GM19035 (cell line): ENCODE results near the gene ZNF621.

ENCODE experiments used
- ATAC-seq: cut with Tn5 transposase; IDR thresholded peaks from one replicate; pipeline ENCODE4 v1.9.1; 2021; ENCODE audit not compliant: unreplicated experiment

ZNF621 gene

DNA sequence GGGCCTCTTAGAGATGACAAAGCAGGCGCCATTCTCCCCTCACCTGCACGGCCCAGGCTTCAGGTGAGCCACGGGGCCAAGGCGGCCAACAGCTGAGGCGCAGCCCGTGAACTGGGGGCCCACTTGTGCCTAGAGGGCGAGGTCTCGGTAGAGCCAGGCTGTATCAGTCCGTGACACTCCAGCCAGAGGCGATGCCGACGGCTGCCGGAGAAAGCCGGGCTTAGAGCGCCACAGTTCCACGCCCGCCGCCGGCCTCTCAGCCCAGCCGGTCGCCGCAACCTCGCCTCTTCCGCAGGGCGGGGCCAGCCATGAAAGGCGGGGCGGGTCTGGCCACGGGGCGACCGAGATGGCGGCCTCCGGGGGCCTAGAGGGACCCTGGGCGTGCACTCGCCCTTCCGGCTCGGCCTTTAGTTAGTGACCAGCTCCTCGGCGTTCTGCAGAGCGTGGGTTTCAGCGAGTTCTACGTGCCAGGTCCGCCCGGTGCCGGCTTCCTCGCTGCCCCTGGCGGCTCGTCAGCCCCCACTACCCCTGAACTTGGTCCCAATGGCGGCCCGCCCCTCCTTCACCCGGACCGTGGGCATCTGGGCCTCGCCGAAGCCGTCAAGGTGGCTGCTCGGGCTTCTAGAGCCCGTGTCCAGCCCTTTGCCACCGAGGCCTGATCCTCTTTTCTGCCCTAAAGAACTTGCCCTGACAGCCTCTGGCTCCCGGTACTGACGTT, at the start of gene ZNF621:
Gene ZNF621, plus strand, starts transcription at position 393 of the 718 bp plus-strand sequence. CDS start 881 bp downstream, outside the sequence.
- peak; percentile 98 for ATAC-seq

DNA sequence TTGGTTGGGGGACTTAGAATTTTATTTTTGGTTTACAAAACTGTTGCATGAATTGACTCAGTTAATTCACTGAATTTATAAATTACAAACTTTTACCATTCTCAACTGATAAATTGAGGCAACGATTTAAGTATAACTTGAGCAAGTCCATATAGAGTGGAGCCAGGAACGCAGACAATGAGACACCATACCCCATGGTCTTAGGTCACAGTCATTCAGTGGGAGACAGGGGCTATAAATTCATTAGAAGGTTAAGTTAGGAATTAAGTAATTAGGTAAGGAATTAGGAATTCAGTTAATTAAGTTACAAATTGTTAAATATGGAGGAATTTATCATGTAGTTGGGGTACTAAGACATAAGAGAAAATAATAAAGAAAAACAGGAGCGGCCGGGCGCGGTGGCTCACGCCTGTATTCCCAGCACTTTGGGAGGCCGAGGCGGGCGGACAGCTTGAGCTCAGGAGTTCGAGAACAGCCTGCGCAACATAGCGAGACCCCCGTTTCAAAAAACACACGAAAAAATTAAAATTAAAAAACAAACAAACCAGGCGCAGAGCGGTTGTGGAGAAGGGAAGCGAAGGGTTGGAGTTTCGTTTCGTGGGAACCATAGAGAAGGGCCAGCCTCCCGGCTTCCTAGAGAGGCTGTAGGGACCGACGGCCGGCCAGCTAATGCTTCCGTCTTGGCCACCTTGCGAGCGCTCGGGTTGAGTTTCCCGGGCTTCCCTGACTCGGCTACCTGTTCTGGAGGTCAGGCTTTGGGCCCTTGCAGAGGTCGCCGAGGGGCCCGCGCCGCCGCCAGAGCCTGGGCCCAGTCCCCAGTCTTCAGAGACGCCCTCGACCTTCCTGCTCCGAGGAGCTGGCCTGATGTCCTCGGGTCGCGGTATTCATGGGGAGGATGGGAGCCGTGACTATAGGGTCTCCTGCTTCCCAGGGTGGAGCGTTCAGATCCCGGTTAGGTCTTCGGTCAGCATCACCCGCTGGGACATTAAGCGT, 48.0 kb upstream of the ZNF621 start, which contains the start of gene ZNF619:
Gene ZNF619, plus strand, starts transcription at position 645 of the 993 bp plus-strand sequence. CDS start 858 bp downstream, outside the sequence.
- ATAC-seq = peak; percentile 85

DNA sequence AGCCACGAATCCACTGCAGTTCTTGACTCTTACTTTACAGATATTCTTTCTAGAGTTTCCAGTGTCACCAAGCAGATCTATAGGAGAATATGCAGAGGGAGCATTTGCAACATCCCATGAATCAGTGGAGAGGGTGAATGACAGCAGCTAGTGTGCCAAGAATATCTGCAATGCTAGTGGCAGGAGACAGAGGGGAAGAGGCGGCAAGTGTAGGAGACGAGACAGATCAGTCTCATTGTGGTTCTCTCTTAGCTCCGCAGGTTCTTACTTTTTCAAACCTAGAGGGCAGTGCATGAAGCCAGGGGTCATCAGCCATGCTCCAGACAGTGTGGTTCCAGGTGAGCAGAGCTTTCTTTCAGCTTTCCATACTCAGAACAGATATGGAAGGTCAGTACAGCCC, 47.1 kb upstream of the ZNF621 start:
- no peak for ATAC-seq

DNA sequence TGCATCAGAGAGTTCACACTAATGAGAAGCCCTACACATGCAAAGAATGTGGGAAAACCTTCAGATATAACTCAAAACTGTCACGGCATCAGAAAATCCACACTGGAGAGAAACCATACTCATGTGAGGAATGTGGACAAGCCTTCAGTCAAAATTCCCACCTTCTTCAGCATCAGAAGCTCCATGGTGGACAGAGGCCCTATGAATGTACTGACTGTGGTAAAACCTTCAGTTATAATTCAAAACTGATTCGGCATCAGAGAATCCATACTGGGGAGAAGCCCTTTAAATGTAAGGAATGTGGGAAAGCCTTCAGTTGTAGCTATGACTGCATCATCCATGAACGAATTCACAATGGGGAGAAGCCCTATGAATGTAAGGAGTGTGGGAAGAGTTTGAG, 37.6 kb upstream of the ZNF621 start:
- no peak for ATAC-seq

DNA sequence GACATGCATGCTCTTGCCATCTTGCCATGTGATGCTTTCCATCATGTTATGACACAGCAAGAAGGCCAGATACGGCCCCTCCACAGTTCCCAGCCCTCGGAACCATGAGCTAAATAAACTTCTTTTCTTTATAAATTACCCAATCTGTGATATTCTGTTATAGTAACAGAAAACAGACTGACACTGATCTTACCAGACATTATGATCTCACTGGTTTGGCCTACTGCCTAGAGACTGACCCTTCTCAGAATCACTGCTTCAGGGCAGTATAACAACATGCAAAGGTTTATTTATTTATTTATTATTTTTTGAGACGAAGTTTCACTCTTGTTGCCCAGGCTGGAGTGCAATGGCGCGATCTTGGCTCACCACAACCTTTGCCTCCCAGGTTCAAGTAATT, 33.8 kb upstream of the ZNF621 start:
- ATAC-seq = no peak

DNA sequence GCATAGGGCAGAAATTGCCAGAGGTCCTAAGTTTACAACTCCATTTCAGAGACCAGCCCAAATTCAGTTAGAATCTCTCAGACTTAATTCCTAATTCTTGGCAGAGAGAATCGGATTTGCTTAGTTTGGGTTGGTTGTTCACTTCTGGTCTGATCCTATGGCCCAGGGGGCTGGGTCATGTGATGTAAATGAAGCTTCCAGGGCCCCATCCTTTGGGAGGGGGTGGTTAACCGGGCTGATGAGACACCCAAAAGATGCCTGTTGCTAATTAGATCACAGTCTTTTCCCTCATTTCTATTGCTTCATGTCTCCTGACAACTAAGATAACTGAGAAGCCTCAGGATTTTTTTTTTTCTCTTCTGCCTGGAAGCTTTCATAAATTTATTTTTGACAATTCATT, 30.1 kb upstream of the ZNF621 start:
- no peak for ATAC-seq

DNA sequence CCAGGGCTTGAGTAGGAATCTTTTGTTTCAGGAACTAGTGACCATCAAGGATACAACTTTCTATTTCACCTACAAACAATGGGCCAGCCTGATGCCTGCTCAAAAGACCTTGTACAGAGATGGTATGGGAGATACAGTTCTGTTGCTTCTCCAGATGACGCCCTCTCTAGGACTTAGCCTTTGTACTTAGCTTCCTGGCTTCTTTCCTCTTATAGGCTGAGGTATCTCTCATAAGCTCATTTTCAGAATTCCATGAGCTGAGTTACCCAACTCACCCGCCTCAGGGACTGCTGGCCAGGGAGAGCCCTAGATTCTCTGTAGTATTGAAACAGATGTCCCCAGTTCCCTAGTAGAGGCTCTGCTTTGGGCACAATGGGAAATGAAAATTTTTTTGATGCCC, 27.5 kb upstream of the ZNF621 start:
- no peak for ATAC-seq

DNA sequence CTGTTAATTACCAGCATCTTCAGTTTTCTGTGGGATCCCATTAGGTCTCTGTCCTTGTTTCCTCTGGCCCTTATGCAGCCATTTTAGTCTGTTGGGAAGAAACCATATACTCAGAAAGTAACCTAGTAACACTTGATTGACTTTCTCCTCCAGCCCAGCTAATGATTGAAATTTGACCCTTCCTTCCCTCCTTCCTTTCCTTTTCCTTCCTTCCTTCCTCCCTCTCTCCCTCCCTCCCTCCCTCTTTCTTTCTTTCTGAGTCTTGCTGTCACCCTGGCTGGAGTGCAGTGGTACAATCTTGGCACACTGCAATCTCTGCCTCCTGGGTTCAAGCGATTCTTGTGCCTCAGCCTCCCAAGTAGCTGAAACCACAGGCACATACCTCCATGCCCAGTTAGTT, 24.8 kb upstream of the ZNF621 start:
- no peak for ATAC-seq

DNA sequence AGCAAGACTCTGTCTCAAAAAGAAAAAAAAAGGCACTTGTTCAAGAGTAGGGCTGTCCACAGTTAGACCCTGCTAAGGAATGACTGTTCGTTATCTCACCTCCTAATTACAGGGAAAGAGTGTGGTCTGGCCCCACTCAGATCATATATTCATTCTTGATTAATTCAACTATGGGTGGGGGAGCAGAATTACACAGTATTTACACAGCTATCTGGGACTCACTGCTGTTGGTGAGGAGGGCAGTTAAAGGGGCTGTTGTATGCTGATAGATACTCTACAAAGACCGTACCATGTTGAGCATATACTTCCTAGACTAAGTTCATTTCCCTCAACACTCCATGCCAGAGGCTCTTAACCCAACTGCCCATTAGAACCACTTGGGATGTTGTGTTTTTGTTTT, 22.7 kb upstream of the ZNF621 start:
- no peak for ATAC-seq

DNA sequence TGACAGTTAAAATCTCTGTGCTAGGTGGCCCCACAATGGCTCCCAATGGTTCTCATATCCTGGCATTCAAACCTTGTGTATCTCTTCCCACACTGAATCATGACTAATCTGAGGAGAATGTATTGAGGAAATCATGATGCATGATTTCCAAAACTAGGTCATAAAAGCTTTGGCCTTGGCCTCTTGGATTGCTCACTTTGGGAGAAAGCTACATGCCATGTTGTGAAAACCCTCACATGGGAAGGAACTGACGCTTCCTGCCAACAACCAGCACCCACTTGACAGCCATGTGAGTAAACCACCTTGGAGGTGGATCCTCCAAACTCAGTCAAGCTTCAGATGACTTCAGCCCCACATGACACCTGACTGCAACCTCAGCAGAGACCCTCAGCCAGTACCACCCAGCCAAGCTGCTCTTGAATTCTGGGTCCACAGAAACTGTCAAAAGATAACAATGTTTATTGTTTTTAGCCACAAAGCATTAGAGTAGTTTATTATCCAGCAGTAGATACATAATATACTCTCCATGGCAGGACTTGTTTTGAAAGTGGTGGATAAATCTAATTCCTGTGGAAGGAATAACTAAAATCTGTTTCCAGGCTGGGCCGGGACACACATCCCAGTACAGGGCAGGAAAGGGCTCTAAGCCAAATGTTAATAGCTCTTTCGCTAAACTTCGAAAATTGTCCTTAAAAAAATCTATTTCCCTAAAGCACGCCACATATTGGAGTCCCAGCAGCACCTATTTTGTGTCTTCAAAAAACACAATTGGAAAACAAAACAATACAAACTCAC, 19.9 kb upstream of the ZNF621 start:
- no peak for ATAC-seq

DNA sequence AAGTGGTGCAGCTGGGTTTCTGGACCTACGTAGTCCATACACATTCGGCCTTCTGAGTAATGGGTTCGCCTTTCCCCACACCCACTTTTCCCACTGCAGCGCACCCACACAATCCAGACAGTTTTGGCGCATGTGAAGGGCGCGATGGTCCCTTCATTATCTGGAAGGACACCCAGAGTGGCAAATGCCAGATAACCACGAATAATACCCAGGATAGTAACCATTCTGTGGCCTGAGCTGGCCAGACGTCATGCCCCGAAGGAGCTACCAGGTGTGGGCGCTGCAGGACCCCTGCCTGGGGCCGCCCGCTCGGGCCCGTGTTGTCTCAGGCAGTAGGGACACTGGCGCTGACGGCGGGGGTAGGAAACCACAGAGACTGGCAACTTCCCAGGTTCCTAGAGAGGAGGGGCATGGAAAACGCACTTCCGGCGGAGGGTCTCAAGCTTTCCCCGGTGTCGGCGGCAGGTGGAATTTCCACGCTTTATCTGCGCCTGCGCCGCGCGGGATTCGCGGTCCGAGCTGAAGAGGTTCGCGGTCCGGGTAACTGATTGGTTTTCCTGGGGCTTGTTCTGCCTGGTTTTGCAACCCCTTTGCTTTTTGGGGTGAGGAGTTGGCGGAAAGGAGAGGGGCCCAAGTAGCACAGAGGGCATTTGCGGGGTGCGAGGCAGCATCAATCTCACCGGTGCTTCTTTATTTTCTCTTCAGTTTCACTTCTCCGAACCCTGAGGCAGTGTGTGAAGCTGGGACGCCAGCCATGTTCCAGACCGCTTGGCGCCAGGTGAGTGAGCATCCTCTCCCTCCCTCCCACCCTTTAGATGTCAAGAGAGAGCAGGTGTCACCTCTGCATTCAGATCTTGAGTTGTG, 18.9 kb upstream of the ZNF621 start, which contains the start of gene ZNF620:
Gene ZNF620, plus strand, starts transcription at position 441 of the 864 bp plus-strand sequence. Its CDS starts 314 bp downstream, at position 755.
- peak; percentile 69 for ATAC-seq

DNA sequence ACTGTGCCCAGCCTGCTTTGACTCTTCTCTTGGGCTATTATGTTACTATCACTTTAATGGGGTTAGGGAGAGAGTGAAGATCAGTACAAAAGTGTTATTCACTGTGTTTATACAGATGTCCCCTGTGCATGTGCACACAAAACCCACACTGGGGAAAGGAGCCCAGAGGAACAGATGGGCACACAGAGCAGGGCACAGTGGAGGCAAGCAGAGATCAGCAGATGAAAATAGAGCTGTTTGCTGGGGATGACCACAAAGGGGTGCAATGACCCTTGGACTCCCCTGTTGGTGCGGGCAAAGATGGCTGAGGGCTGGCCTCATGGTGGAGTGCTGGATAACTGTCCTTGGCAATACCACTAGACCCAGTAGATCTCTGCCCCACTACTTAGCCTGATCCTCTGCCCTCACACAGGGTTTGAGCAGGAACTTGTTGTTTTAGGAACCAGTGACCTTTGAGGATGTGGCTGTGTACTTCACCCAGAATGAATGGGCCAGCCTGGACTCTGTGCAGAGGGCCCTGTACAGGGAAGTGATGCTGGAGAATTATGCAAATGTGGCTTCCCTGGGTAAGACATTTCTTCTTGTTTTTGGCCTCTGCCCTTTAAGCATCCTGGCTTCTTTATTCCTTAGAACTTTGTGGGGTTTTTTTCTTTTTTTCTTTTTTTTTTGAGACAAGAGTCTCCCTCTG, 13.6 kb upstream of the ZNF621 start:
- ATAC-seq = no peak

DNA sequence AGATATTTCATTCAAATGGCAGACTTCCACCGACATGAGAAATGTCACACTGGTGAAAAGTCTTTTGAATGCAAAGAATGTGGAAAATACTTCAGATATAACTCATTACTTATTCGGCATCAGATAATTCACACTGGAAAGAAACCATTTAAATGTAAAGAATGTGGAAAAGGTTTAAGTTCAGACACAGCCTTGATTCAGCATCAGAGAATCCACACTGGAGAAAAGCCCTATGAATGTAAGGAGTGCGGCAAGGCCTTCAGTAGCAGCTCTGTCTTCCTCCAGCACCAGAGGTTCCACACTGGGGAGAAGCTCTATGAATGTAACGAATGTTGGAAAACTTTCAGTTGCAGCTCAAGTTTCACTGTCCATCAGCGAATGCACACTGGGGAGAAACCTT, 8.6 kb upstream of the ZNF621 start:
- ATAC-seq = no peak

DNA sequence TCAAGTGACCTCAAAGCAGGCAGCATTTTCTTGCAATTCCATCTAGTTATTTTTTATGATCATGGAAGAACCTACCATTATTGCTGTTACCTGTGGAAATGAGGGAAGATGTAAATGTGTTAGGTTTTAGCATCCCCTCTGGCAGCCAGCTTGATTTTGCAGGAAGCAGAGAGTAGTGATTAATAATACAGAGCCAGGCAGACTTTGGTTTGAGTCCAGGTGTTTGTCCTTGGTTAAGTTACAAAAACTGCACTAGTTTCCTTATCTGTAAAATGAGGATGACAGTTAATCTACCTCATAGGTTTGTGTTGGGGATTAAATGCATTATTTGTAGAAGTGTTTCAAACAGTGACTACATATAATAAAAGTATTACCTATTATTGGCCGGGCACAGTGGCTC, 6.7 kb upstream of the ZNF621 start:
- no peak for ATAC-seq

DNA sequence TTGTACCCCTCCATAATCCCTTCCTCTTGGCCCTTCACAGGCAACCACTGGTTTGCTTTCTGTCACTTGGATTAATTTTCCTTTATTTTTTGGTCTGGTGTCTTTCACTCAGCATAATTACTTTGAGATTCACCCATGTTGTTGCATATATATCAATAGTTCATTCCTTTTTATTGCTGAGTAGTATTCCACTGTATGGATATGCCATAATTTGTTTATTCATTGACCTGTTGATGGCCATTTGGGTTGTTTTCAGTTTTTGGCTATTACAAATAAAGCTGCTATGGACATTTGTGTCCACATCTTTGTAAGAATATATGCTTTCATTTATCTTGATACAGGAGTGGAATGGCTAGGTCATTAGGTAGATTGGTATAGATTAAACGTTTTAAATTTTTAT, 5.9 kb upstream of the ZNF621 start:
- no peak for ATAC-seq

DNA sequence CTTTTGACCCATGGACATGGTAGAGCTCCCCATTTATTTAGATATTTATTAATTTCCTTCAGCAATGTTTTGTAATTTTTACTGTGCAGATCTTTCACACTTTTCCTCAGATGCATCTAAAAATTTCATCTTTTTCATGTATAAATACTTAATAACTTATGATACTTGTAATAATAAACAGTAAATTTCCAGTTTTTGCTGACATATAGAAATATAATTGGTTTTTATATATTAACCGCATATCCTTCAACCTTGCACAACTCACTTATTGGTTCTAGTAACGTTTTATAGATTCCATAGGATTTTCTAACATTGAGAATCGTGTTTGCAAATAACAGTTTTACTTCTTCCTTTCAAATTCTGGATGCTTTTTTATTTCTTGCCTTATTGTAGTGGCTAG, 3.5 kb upstream of the ZNF621 start:
- no peak for ATAC-seq

DNA sequence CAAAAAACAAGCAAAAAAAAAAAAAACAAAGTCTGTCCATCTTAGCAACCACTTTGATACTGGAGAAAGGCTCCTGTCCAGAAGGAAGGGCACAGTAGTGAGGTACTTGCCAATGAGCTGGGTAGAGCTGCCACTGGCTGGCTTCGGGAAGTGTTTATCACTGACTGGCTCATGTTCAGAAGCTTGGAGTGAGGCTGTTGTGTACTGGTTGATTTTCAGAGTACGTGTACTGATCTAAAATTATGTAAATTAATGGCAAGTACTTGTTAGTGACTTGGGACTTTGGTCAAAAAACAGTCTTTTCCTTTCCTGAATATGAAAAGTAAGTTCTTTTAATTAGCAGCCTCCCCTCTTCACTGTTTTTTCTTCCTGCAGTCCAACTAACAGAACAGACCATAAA, 979 bp upstream of the ZNF621 start:
- ATAC-seq = no peak

DNA sequence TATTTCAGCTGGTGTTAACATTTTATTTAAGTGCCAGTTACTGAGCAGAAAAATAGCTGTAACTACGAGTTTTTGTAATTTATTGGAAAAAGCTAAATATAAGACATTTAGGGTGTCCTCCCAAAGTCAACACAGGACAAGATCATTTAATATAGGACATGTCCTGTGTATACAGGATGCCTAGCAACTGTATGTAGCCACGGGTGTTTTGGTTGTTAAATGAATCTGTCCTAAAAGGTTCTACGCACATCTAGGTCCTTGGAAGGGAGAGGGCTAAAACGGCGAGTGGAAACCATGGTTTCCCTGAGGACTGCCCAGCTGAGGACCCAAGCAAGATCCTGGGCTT, 565 bp upstream of the ZNF621 start:
- peak; percentile 29 for ATAC-seq

DNA sequence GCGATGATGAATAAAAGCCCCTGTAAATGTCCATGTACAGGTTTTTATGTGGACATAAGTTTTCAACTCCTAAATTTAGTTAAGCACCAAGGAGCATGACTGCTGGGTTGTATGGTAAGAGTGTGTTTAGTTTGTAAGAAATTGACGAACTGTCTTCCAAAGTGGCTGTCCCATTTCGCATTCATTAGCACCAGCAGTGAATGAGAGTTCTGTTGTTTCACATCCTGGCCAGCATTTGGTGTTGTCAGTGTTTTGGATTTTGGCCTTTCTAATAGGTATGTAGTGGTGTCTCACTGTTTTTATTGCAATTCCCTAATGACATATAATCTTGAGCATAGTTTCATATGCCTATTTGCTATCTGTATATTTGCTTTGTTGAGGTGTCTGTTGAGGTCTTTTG, 3.7 kb downstream of the ZNF621 start:
- ATAC-seq = no peak

DNA sequence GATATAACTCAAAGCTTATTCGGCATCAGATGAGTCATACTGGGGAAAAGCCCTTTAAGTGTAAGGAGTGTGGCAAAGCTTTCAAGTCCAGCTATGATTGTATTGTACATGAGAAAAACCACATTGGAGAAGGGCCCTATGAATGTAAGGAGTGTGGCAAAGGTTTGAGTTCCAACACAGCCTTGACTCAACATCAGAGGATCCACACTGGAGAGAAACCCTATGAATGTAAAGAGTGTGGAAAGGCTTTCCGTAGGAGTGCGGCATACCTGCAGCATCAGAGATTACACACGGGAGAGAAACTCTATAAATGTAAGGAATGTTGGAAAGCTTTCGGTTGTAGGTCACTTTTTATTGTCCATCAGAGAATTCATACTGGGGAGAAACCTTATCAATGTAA, 7.5 kb downstream of the ZNF621 start:
- ATAC-seq = no peak
